T-cell (primary cell): ENCODE data around the gene GPATCH11. TPM values are rescaled to one million over a fixed set of nuclear protein-coding genes. Genes with fewer than 3 reads are reported as not detected.

Experiments
- ATAC-seq, 4 experiments: fragments of 200-7000 bp in 3 of 4; fragments of 150-1000 bp in 1 of 4; cut with Tn5 transposase; replicated peaks in 1 of 4; 1 replicate in 3 of 4; 2 replicates in 1 of 4; pipeline ENCODE4 v1.10.0; 2021; ENCODE audit warnings: moderate library complexity in 3 of 4, mild to moderate bottlenecking in 2 of 4, moderate number of reproducible peaks in 1 of 4
- CTCF ChIA-PET, 2 donors: fragments of 300-600 bp; sonication (Branson Sonifier 250); formaldehyde crosslinking; loops; one replicate each; lab custom pipeline; 2022; ENCODE audit warnings: antibody characterized with exemption in 2 of 2; lab: Charles Lee
- POLR2A ChIA-PET, 2 donors: fragments of 300-600 bp; sonication (Branson Sonifier 250); formaldehyde crosslinking; loops; one replicate each; lab custom pipeline; 2022; ENCODE audit warnings: antibody characterized with exemption in 2 of 2; lab: Charles Lee
- DNase-seq, 35 experiments: peaks; one replicate each; pipeline versions ENCODE4 v3.0.0 to v3.0.0-alpha.2; 2013 to 2023
- H3K27ac ChIP-seq: one replicate; pipeline ENCODE4 v1.5.1; 2013; ENCODE audit warnings: low read length
- H3K27me3 ChIP-seq, 2 experiments: replicated peaks in 1 of 2; 1 replicate in 1 of 2; 2 replicates in 1 of 2; pipeline versions ENCODE4 v1.6.1 to v1.7.0; 2013; ENCODE audit warnings: low read length in 1 of 2, mixed read lengths in 1 of 2; ENCODE audit not compliant: control insufficient read depth in 2 of 2, insufficient read depth in 2 of 2; ENCODE audit errors: extremely low read depth in 1 of 2
- H3K36me3 ChIP-seq, 2 donors: 1 replicate in 1 of 2; 2 replicates in 1 of 2; pipeline versions ENCODE4 v1.6.1 to v1.7.0; 2013; ENCODE audit warnings: low read length in 1 of 2; ENCODE audit not compliant: control insufficient read depth in 2 of 2, insufficient read depth in 1 of 2; ENCODE audit errors: extremely low read depth in 1 of 2
- H3K4me1 ChIP-seq, 2 experiments: 1 replicate in 1 of 2; 2 replicates in 1 of 2; pipeline versions ENCODE4 v1.6.1 to v1.7.0; 2013; ENCODE audit warnings: low read length in 2 of 2, mixed read lengths in 1 of 2; ENCODE audit not compliant: insufficient read depth in 2 of 2, control insufficient read depth in 1 of 2; ENCODE audit errors: extremely low read depth in 1 of 2
- H3K4me3 ChIP-seq, 2 donors: 1 replicate in 1 of 2; 2 replicates in 1 of 2; pipeline versions ENCODE4 v1.5.1 to v1.7.0; 2013; ENCODE audit warnings: mild to moderate bottlenecking in 2 of 2, low read length in 1 of 2, moderate library complexity in 1 of 2; ENCODE audit not compliant: control insufficient read depth in 1 of 2; ENCODE audit errors: extremely low read depth in 1 of 2
- H3K9me3 ChIP-seq: 2 replicates; pipeline ENCODE4 v1.7.0; 2013
- H3K27ac Mint-ChIP-seq, 2 donors: one replicate each; pipeline ENCODE4 v1.8.0; 2020 to 2021; ENCODE audit warnings: mild to moderate bottlenecking in 2 of 2, mixed read lengths in 2 of 2
- H3K27me3 Mint-ChIP-seq, 2 donors: one replicate each; pipeline ENCODE4 v1.8.0; 2021 to 2022; ENCODE audit warnings: mixed read lengths in 2 of 2
- H3K36me3 Mint-ChIP-seq: one replicate; pipeline ENCODE4 v1.8.0; 2021; ENCODE audit warnings: mixed read lengths
- H3K4me1 Mint-ChIP-seq, 3 donors: one replicate each; pipeline ENCODE4 v1.8.0; 2020 to 2022; ENCODE audit warnings: mixed read lengths in 3 of 3, mild to moderate bottlenecking in 1 of 3
- H3K4me3 Mint-ChIP-seq, 3 donors: one replicate each; pipeline ENCODE4 v1.8.0; 2020 to 2022; ENCODE audit warnings: mild to moderate bottlenecking in 3 of 3, mixed read lengths in 3 of 3, moderate library complexity in 3 of 3
- H3K9me3 Mint-ChIP-seq, 3 donors: one replicate each; pipeline ENCODE4 v1.8.0; 2020 to 2022; ENCODE audit warnings: mixed read lengths in 3 of 3
- WGBS: methylation state at CpG from one replicate; pipeline ENCODE4 v1.1.5; 2013; ENCODE audit warnings: missing lambda C conversion rate; ENCODE audit not compliant: insufficient coverage; 5-methylcytosine and 5-hydroxymethylcytosine counted together
- total RNA-seq, 35 experiments: library from RNA in 6 of 35; stranded (reverse) in 6 of 35; fragments of 120-200 nt in 1 of 35; gene quantifications; one replicate each; pipeline versions ENCODE4 v1.2.1 to v1.2.4 and lab custom pipeline; 2013 to 2026

The GPATCH11 gene
- total RNA-seq, 5 donors from 2014 or later (not counting 1 experiment from before 2014, with no cell fraction given) = 6.7 to 14.7 (median 12.5) TPM

GRCh38 chr2:37098416-37099118 lies 14.2 kb downstream of the GPATCH11 start:
- Histone ChIP-seq H3K9me3 (no peaks in the 10 kb centered on the region), H3K4me3 (no peak overlapping the region), H3K36me3 (peaks cover 5 to 61% of the 10 kb centered on the region in 2 donors), H3K27me3 (no peaks in the 10 kb centered on the region), H3K4me1 (no peaks in the 10 kb centered on the region), H3K27ac (no peak overlapping the region)
- Mint-ChIP-seq H3K27ac (peak overlapping the region in 1 of 2 donors; percentile 39), H3K4me1 (no peaks in the 10 kb centered on the region), H3K27me3 (no peaks in the 10 kb centered on the region), H3K4me3 (no peak overlapping the region), H3K36me3 (peaks cover 57% of the 10 kb centered on the region), H3K9me3 (no peaks in the 10 kb centered on the region)
- DNase-seq (no peak), ATAC-seq (no peak)
- WGBS = 100% methylated on average over 2 of the region's 4 CpGs
- ChIA-PET CTCF (no interaction called here), POLR2A (no interaction called here)

GRCh38 chr2:37100054-37100453 lies 15.7 kb downstream of the GPATCH11 start:
- H3K27ac ChIP-seq = no peak overlapping the region
- Mint-ChIP-seq H3K9me3 (no peaks in the 10 kb centered on the region), H3K36me3 (peaks cover 55% of the 10 kb centered on the region), H3K27me3 (no peaks in the 10 kb centered on the region), H3K4me3 (no peak overlapping the region), H3K27ac (peak overlapping the region; percentile 1 to 34), H3K4me1 (no peaks in the 10 kb centered on the region)
- POLR2A ChIA-PET = no interaction called here
- H3K4me3 ChIP-seq = no peak overlapping the region
- no peaks in the 10 kb centered on the region for H3K4me1 ChIP-seq
- 91% methylated on average over 1 of the region's 1 CpG for WGBS
- H3K36me3 ChIP-seq = peaks cover 5 to 50% of the 10 kb centered on the region in 2 donors
- H3K9me3 ChIP-seq = no peaks in the 10 kb centered on the region
- DNase-seq (no peak), ATAC-seq (no peak)
- no peaks in the 10 kb centered on the region for H3K27me3 ChIP-seq
- CTCF ChIA-PET = no interaction called here

GRCh38 chr2:37102588-37102987 lies 18.3 kb downstream of the GPATCH11 start:
- POLR2A ChIA-PET = no interaction called here

GRCh38 chr2:37104178-37104577 lies 19.9 kb downstream of the GPATCH11 start:
- Mint-ChIP-seq H3K9me3 (no peaks in the 10 kb centered on the region), H3K36me3 (peaks cover 67% of the 10 kb centered on the region), H3K27ac (no peak overlapping the region), H3K4me1 (no peaks in the 10 kb centered on the region), H3K4me3 (no peak overlapping the region), H3K27me3 (no peaks in the 10 kb centered on the region)
- Histone ChIP-seq H3K4me3 (no peak overlapping the region), H3K27me3 (no peaks in the 10 kb centered on the region), H3K9me3 (no peaks in the 10 kb centered on the region), H3K27ac (no peak overlapping the region), H3K36me3 (peaks cover 5 to 62% of the 10 kb centered on the region in 2 donors), H3K4me1 (no peaks in the 10 kb centered on the region)
- ChIA-PET POLR2A (no interaction called here), CTCF (no interaction called here)
- no peak for ATAC-seq
- WGBS = no CpG with 5 or more reads among the region's 2 CpGs
- DNase-seq = no peak

More at GRCh38 chr2:37102588-37102987, 18.3 kb downstream of the GPATCH11 start:
- Histone ChIP-seq H3K27ac (no peak overlapping the region), H3K4me1 (no peaks in the 10 kb centered on the region), H3K36me3 (peaks cover 5 to 54% of the 10 kb centered on the region in 2 donors), H3K27me3 (no peaks in the 10 kb centered on the region), H3K9me3 (no peaks in the 10 kb centered on the region), H3K4me3 (no peak overlapping the region)
- Mint-ChIP-seq H3K4me1 (no peaks in the 10 kb centered on the region), H3K27ac (no peak overlapping the region), H3K4me3 (no peak overlapping the region), H3K27me3 (no peaks in the 10 kb centered on the region), H3K36me3 (peaks cover 59% of the 10 kb centered on the region), H3K9me3 (no peaks in the 10 kb centered on the region)
- ATAC-seq (no peak), DNase-seq (no peak)
- WGBS = no CpG with 5 or more reads among the region's 3 CpGs
- CTCF ChIA-PET = no interaction called here

GRCh38 chr2:37105150-37105549 lies 20.8 kb downstream of the GPATCH11 start:
- Histone ChIP-seq H3K36me3 (peaks cover 5 to 61% of the 10 kb centered on the region in 2 donors), H3K4me3 (no peak overlapping the region), H3K4me1 (no peaks in the 10 kb centered on the region), H3K27ac (no peak overlapping the region), H3K9me3 (no peaks in the 10 kb centered on the region), H3K27me3 (no peaks in the 10 kb centered on the region)
- ATAC-seq (no peak), DNase-seq (no peak)
- Mint-ChIP-seq H3K36me3 (peaks cover 63% of the 10 kb centered on the region), H3K4me1 (no peaks in the 10 kb centered on the region), H3K27ac (peak overlapping the region in 1 of 2 donors; percentile 58), H3K9me3 (no peaks in the 10 kb centered on the region), H3K27me3 (no peaks in the 10 kb centered on the region), H3K4me3 (no peak overlapping the region)
- ChIA-PET CTCF (no interaction called here), POLR2A (no interaction called here)
- 100% methylated on average over 4 of the region's 5 CpGs for WGBS

GRCh38 chr2:37109523-37109922 lies 25.2 kb downstream of the GPATCH11 start:
- Mint-ChIP-seq H3K36me3 (peaks cover 53% of the 10 kb centered on the region), H3K9me3 (no peaks in the 10 kb centered on the region), H3K27me3 (no peaks in the 10 kb centered on the region), H3K27ac (no peak overlapping the region), H3K4me3 (no peak overlapping the region), H3K4me1 (peaks cover 0 to 1% (median 0%) of the 10 kb centered on the region in 3 donors)
- Histone ChIP-seq H3K4me1 (no peaks in the 10 kb centered on the region), H3K9me3 (no peaks in the 10 kb centered on the region), H3K27ac (no peak overlapping the region), H3K36me3 (peaks cover 0 to 53% of the 10 kb centered on the region in 2 donors), H3K27me3 (no peaks in the 10 kb centered on the region), H3K4me3 (no peak overlapping the region)
- ATAC-seq = no peak
- no CpG with 5 or more reads among the region's 4 CpGs for WGBS
- no peak for DNase-seq
- ChIA-PET POLR2A (no interaction called here), CTCF (no interaction called here)
